ENCODE measurements around the gene HK2. TPM values are rescaled to one million over a fixed set of nuclear protein-coding genes. Genes with fewer than 3 reads are reported as not detected.

HK2 gene
- total and polyA plus RNA-seq, 2 of the 4 experiments (the other 2 are of a cell fraction) = 17.4 to 20.9 TPM

DNA sequence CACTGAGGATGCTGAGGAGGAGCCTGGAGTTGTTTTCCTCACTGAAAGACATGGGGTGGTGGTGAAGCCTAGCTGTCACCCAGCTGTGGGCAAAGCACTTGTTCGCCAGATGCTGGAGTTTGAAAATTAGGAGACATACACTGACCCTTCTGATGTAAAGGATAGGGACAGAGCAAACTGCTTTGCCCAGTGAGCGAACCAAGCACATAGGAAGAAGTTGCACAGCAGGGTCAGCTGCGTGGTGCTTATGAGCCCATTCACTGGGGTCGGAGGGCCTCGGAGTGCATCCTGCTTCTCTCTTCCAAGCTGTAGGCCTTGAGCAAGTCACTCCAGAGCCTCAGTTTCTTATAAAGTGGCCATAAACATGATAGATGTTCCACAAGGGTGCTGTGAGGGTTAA is 50.9 kb downstream of the HK2 start:
- no peak for ATAC-seq (ENCODE audit: low read depth)

More for the DNA sequence above, 50.9 kb downstream of the HK2 start:
- CTCF ChIA-PET = no interaction called here
- no peak for DNase-seq
- Histone ChIP-seq H3K4me2 (ENCODE audit: low read depth, low read length) (no peak overlapping the region), H3K9me1 (ENCODE audit: insufficient read depth, low read length) (peaks cover 34% of the 10 kb centered on the region), H2AK5ac (ENCODE audit: low read depth, low read length) (no peak overlapping the region), H3K79me1 (ENCODE audit: low read depth in 1 of 2, low read length in 2 of 2) (peaks cover 0 to 13% of the 10 kb centered on the region in 2 experiments; a peak in 2 of 4 replicates), H4K91ac (ENCODE audit: insufficient read depth, low read depth, low read length) (no peak overlapping the region), H3K9me3 (ENCODE audit: control insufficient read depth, insufficient read depth, low read length) (no peaks in the 10 kb centered on the region), H3K27ac (ENCODE audit: insufficient read depth, low read length) (no peak overlapping the region), H2BK20ac (ENCODE audit: low read depth, low read length) (no peak overlapping the region), H2BK5ac (ENCODE audit: low read depth, low read length, poor library complexity, severe bottlenecking) (no peak overlapping the region), H3K14ac (replicated peaks; ENCODE audit: low read depth, low read length) (no peak overlapping the region), H3K27me3 (ENCODE audit: control insufficient read depth, insufficient read depth, low read length) (no peaks in the 10 kb centered on the region), H4K8ac (ENCODE audit: low read depth in 2 of 2, low read length in 2 of 2) (no peak overlapping the region), H4K20me1 (ENCODE audit: insufficient read depth, low read length) (peaks cover 8% of the 10 kb centered on the region; the same call in 1 of the 2 replicates), H3K36me3 (ENCODE audit: control insufficient read depth, insufficient read depth, low read length) (peaks cover 77% of the 10 kb centered on the region), H3K4me3 (ENCODE audit: insufficient read depth, low read depth, low read length) (no peak overlapping the region), H3K56ac (ENCODE audit: extremely low read depth, insufficient read depth, low read length) (no peak overlapping the region), H3K9ac (ENCODE audit: low read depth, low read length) (no peak overlapping the region), H3K4ac (ENCODE audit: low read depth, low read length) (no peak overlapping the region; the same call in 1 of the 2 replicates), H2AK9ac (replicated peaks; ENCODE audit: low read depth, low read length, poor library complexity) (no peak overlapping the region), H3K4me1 (ENCODE audit: control insufficient read depth, insufficient read depth, low read length) (peaks cover 16% of the 10 kb centered on the region), H2AFZ (replicated peaks; ENCODE audit: low read length, poor library complexity) (no peak overlapping the region), H4K5ac (ENCODE audit: low read depth, low read length) (no peak overlapping the region), H2BK15ac (ENCODE audit: low read depth, low read length) (no peak overlapping the region), H2BK120ac (ENCODE audit: low read depth, low read length) (no peak overlapping the region), H3K23ac (ENCODE audit: low read depth, low read length) (no peak overlapping the region), H3K18ac (ENCODE audit: low read depth, low read length) (no peak overlapping the region)
- WGBS, 2 experiments (ENCODE audit: extremely low coverage in 2 of 2, insufficient read length in 1 of 2) = no CpG with 5 or more reads among the region's 5 CpGs
- intact Hi-C loops (cut with micrococcal nuclease) = no loop called here
- POLR2A ChIA-PET (ENCODE audit: unreplicated experiment) = no interaction called here
- TF ChIP-seq CHD1 (IDR thresholded peaks at IDR 0.05; ENCODE audit: low read depth, low read length) = no peak
- no peak for TF ChIP-seq SMC3 (IDR thresholded peaks at IDR 0.05; ENCODE audit: low read depth, low read length)
- TF ChIP-seq POLR2A (IDR thresholded peaks at IDR 0.05; ENCODE audit: low read depth, low read length) = no peak
- no peak for TF ChIP-seq RCOR1 (IDR thresholded peaks at IDR 0.05; ENCODE audit: insufficient replicate concordance, low read length)
- no peak for TF ChIP-seq RFX5 (IDR thresholded peaks at IDR 0.05; ENCODE audit: low read depth, low read length)
- TF ChIP-seq, protein P1, sequence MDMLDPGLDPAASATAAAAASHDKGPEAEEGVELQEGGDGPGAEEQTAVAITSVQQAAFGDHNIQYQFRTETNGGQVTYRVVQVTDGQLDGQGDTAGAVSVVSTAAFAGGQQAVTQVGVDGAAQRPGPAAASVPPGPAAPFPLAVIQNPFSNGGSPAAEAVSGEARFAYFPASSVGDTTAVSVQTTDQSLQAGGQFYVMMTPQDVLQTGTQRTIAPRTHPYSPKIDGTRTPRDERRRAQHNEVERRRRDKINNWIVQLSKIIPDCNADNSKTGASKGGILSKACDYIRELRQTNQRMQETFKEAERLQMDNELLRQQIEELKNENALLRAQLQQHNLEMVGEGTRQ (IDR thresholded peaks at IDR 0.05; ENCODE audit: low read depth, low read length) = no peak
- no peak for TF ChIP-seq RAD21 (IDR thresholded peaks at IDR 0.05; ENCODE audit: low read length)
- no peak for TF ChIP-seq NFE2L2 (IDR thresholded peaks at IDR 0.05; ENCODE audit: low read depth, low read length)
- TF ChIP-seq, protein P2, sequence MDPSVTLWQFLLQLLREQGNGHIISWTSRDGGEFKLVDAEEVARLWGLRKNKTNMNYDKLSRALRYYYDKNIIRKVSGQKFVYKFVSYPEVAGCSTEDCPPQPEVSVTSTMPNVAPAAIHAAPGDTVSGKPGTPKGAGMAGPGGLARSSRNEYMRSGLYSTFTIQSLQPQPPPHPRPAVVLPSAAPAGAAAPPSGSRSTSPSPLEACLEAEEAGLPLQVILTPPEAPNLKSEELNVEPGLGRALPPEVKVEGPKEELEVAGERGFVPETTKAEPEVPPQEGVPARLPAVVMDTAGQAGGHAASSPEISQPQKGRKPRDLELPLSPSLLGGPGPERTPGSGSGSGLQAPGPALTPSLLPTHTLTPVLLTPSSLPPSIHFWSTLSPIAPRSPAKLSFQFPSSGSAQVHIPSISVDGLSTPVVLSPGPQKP (IDR thresholded peaks at IDR 0.05; ENCODE audit: borderline replicate concordance, low read depth, low read length) = no peak
- TF ChIP-seq, protein P3, sequence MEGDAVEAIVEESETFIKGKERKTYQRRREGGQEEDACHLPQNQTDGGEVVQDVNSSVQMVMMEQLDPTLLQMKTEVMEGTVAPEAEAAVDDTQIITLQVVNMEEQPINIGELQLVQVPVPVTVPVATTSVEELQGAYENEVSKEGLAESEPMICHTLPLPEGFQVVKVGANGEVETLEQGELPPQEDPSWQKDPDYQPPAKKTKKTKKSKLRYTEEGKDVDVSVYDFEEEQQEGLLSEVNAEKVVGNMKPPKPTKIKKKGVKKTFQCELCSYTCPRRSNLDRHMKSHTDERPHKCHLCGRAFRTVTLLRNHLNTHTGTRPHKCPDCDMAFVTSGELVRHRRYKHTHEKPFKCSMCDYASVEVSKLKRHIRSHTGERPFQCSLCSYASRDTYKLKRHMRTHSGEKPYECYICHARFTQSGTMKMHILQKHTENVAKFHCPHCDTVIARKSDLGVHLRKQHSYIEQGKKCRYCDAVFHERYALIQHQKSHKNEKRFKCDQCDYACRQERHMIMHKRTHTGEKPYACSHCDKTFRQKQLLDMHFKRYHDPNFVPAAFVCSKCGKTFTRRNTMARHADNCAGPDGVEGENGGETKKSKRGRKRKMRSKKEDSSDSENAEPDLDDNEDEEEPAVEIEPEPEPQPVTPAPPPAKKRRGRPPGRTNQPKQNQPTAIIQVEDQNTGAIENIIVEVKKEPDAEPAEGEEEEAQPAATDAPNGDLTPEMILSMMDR (conservative IDR thresholded peaks at IDR 0.05; ENCODE audit: low read depth, low read length) = no peak
- TF ChIP-seq MXI1 (IDR thresholded peaks at IDR 0.05; ENCODE audit: borderline replicate concordance, low read depth, low read length) = no peak
- no peak for TF ChIP-seq CEBPB (IDR thresholded peaks at IDR 0.05; ENCODE audit: low read depth, low read length)
- TF ChIP-seq FOS (IDR thresholded peaks at IDR 0.05; ENCODE audit: low read depth, low read length) = no peak
- no peak for TF ChIP-seq MAFK (IDR thresholded peaks at IDR 0.05; ENCODE audit: low read depth, low read length)
- in situ Hi-C loops (cut with MboI; ENCODE audit: low sequenced_read_pairs) = no loop called here
- no TSS peak for BruUV-seq (replicated peaks)
- dilution Hi-C loops (cut with HindIII; ENCODE audit: low sequenced_read_pairs, unreplicated experiment) = no loop called here

Measured in IMR-90 (cell line).